HUES6 (cell line): ENCODE results near the gene USP13.
"Not testable (repeated sequence)": the region's sequence is repeated elsewhere in the genome, so short reads cannot be mapped to it uniquely, and the experiment has no call there.

Experiments used
- H3K27ac ChIP-seq: 2 replicates; pipeline ENCODE4 v1.7.0; 2013; ENCODE audit warnings: low read depth, mild to moderate bottlenecking, low read length, inconsistent platforms
- H3K27me3 ChIP-seq: 2 replicates; pipeline ENCODE4 v1.6.1; 2013; ENCODE audit warnings: low read length; ENCODE audit not compliant: control insufficient read depth, insufficient read depth
- H3K36me3 ChIP-seq: 2 replicates; pipeline ENCODE4 v1.6.1; 2013; ENCODE audit warnings: low read length; ENCODE audit not compliant: control insufficient read depth, insufficient read depth
- H3K4me1 ChIP-seq: 2 replicates; pipeline ENCODE4 v1.6.1; 2013; ENCODE audit warnings: low read length; ENCODE audit not compliant: control insufficient read depth, insufficient read depth
- H3K4me3 ChIP-seq: 2 replicates; pipeline ENCODE4 v1.5.1; 2013; ENCODE audit warnings: low read depth, low read length
- H3K9ac ChIP-seq: one replicate; pipeline ENCODE4 v1.6.1; 2013; ENCODE audit warnings: mild to moderate bottlenecking, low read length
- H3K9me3 ChIP-seq: 2 replicates; pipeline ENCODE4 v1.6.1; 2013; ENCODE audit warnings: low read depth, low read length; ENCODE audit not compliant: control insufficient read depth, insufficient read depth

Gene USP13

DNA sequence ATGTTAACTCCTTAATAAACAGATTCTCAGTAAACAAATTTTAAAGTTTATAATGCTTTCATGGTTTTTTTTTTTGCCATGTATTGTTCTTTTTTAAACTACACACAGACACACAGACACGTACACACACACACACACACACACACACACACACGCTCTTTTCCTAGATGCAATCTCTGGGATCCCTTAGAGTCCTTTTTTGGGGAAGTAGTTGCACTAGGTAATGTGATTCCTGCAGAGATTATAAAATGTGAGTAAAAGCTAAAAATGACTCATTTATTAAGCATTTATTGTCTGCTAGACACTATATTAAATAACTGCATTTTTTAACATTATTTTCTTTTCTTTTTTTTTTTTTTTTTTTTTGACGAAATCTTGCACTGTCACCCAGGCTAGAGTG, 28.4 kb upstream of the USP13 start:
- Histone ChIP-seq H3K27me3 (no peaks in the 10 kb centered on the region), H3K36me3 (peaks cover 44% of the 10 kb centered on the region), H3K4me3 (no peak overlapping the region), H3K9me3 (no peaks in the 10 kb centered on the region), H3K9ac (no peak overlapping the region), H3K27ac (no peak overlapping the region), H3K4me1 (no peaks in the 10 kb centered on the region)

DNA sequence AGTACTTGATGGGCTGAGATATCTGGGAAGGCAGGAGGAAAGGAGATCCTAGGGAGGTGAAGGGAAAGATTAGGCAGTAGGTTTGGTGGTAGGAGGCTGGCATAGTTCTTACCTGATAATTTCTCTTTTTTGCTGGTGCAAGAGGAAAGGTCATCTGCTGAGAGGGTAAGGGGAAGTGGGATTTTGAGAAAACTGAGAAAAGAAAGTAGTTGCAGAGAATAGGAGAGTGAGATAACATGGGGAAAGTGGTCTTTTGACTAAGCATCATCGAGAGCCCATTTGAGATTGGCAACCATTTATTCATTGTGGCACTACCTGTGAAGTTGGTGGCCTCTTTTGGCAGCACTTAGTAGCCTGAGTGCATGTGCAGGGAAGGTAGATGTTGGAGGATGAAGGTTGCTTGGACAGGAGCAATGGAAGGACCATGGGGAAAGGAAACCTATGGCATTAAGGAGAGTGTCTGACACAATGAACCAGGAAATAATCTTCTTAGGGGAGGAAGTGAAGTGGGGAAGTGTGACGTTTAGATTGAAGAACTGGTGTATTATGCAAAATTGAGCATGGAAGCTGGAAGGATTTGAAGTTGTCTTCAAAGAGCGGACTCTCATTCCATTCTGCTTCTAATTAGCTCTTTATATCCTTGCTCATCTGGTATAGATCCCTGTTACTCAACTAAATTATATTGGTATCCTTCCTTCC, 21.9 kb upstream of the USP13 start:
- peaks cover under 1% of the 10 kb centered on the region; the same call in 1 of the 2 replicates for H3K36me3 ChIP-seq
- H3K27ac ChIP-seq, result no peak overlapping the region
- no peaks in the 10 kb centered on the region for H3K9me3 ChIP-seq
- H3K9ac ChIP-seq, result no peak overlapping the region
- H3K4me3 ChIP-seq, result no peak overlapping the region
- no peaks in the 10 kb centered on the region for H3K4me1 ChIP-seq
- H3K27me3 ChIP-seq, result no peaks in the 10 kb centered on the region

DNA sequence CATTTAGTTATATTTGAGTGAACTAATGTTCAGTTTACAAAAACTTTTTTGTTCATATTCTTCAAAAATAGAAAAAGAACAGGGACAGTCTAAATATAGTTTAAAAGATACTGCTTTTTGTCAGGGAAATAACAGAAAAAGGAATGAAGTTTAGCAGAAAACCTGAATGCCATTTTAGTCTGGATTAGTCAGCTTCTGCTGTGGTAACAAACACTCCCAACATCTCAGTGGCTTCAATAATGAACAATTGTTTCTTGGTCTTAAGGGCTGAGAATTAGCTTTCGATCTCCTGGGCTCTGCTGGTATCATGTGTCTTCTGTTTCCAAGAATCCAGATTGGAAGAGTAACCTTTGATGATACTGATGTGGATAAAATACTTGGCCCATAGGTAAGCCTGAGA, 12.4 kb upstream of the USP13 start:
- H3K4me1 ChIP-seq, result peaks cover 6% of the 10 kb centered on the region; the same call in 1 of the 2 replicates
- no peak overlapping the region for H3K4me3 ChIP-seq
- H3K36me3 ChIP-seq, result no peaks in the 10 kb centered on the region
- H3K9me3 ChIP-seq, result no peaks in the 10 kb centered on the region
- H3K9ac ChIP-seq, result no peak overlapping the region
- H3K27me3 ChIP-seq, result no peaks in the 10 kb centered on the region
- H3K27ac ChIP-seq, result no peak overlapping the region

DNA sequence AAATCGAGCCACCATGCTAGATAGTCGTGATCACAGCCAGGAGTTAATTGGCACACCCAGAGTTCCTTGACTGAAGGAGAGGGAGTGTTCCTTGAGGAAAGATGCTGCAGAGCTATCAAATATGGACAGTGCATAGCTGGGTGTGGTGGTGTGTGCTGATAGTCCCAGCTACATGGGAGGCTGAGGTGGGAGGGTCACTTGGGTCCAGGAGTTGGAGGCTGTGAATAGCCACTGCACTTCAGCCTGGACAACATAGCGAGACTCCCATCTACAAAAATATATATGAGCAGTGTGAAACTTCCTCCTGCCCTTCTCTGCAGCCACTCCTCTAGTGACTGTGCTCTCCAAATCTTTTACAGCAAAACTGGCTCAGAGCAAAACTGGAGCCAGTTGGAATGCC, 10.0 kb upstream of the USP13 start:
- H3K9ac ChIP-seq, result no peak overlapping the region
- H3K27me3 ChIP-seq, result no peaks in the 10 kb centered on the region
- H3K36me3 ChIP-seq, result no peaks in the 10 kb centered on the region
- no peak overlapping the region for H3K27ac ChIP-seq
- H3K4me3 ChIP-seq, result no peak overlapping the region
- peaks cover 6% of the 10 kb centered on the region; the same call in 1 of the 2 replicates for H3K4me1 ChIP-seq
- no peaks in the 10 kb centered on the region for H3K9me3 ChIP-seq

DNA sequence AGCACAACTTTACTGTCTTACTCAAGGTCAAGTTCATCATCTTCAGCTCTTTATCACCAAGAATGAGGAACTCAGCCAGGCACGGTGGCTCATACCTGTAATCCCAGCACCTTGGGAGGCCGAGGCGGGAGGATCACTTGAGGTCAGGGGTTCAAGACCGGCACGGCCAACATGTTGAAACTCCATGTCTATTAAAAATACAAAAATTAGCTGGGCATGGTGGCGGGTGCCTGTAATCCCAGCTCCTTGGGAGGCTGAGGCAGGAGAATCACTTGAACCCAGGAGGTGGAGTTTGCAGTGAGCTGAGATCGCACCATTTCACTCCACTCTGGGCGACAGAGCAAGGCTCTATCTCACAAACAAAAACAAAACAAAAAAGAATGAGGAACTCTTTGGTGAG, 9.0 kb upstream of the USP13 start:
- not testable (repeated sequence) for H3K9me3 ChIP-seq, H3K4me3 ChIP-seq, H3K36me3 ChIP-seq, H3K4me1 ChIP-seq, H3K9ac ChIP-seq, H3K27ac ChIP-seq, H3K27me3 ChIP-seq

DNA sequence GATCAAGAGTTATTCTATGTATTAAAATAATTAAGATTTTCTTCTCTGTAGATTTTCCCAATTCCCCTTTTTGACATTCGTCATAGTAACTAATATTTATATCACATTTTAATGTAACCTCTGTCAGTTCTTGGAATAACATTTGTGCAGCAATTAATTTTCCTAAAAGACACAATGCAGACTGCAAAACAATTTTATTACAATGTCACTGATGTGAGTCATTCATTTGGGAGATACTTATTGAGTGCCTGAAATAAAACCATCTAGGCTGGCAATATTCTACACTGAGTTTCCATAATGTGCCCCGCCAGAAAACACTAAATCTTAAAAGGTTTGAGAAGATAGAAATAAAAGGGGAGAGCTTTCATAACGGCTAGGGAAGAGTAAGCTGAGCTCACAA, 6.7 kb upstream of the USP13 start:
- Histone ChIP-seq H3K9ac (no peak overlapping the region), H3K36me3 (no peaks in the 10 kb centered on the region), H3K4me3 (no peak overlapping the region), H3K27ac (no peak overlapping the region), H3K4me1 (peaks cover 6% of the 10 kb centered on the region; the same call in 1 of the 2 replicates), H3K27me3 (no peaks in the 10 kb centered on the region), H3K9me3 (no peaks in the 10 kb centered on the region)

DNA sequence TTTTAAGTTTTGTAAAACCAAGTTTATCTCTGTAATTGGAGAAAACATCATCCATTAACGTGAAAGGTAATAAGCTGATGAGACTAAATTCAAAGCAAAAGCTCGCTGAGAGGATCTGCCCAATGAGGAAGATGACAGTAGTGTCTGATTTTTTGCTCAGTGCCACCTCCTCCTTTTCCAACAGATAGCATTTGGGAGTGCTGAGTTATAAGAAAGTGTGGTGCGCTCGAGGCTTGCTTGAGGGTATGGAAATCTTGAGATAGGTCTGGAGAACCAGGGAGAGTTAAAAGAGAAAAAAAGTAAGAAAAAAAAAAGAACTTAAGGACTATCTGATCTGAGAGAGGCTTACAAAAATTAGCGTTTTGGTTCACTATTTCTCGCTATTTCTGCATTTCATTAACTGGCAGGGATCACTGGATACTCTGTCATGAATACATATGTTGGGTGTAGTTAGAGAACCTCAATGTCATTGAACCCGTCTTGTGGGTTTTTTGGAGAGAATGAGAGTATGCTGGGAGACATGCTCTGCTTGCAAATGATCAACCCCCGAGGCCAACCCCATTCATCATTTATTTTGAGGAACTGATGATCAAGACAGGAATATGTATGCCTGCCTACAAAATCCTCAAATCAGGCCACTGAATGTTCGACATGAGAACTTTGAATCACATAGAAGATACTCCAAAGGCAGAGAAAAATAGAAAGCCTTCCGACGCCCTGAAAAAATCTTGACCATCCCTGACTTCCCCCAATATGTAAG, 973 bp upstream of the USP13 start:
- Histone ChIP-seq H3K27me3 (no peaks in the 10 kb centered on the region), H3K4me1 (peaks cover 15% of the 10 kb centered on the region), H3K9ac (peak overlapping the region; percentile 66), H3K27ac (no peak overlapping the region; the same call in 1 of the 2 replicates), H3K9me3 (no peaks in the 10 kb centered on the region), H3K4me3 (peak overlapping the region; percentile 100), H3K36me3 (no peaks in the 10 kb centered on the region)

DNA sequence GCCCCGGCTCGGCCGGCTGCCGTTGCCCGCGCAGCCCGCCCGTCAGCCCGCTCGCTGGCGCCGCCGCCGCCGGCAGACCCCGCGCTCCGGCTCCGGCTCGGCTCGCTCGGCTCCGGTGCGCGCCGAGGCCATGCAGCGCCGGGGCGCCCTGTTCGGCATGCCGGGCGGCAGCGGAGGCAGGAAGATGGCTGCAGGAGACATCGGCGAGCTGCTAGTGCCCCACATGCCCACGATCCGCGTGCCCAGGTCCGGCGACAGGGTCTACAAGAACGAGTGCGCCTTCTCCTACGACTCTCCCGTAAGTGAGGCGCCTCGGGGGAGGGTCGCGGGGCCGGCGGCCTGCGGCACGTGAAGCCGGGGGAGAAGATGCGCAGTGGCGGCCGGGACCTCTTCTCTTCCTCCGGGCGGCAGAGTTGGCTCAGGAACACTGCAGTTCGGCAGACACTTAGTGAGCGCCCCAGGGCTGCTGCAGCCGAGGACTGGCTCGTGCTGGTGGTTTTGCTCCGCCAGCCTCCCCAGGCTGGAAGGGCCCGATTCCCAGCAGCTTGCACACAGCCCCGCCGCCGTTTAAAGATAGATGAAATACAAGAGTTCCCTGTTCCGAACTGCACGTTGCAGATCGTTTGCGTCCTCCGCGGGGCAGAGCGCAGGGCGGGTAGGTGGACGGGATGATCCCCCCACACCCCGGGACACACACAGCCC, 407 bp downstream of the USP13 start:
- Histone ChIP-seq H3K9me3 (no peaks in the 10 kb centered on the region), H3K36me3 (no peaks in the 10 kb centered on the region), H3K4me3 (peak overlapping the region; percentile 100), H3K4me1 (peaks cover 17% of the 10 kb centered on the region), H3K9ac (peak overlapping the region; percentile 99), H3K27ac (peak overlapping the region; percentile 93; the same call in 1 of the 2 replicates), H3K27me3 (no peaks in the 10 kb centered on the region)

DNA sequence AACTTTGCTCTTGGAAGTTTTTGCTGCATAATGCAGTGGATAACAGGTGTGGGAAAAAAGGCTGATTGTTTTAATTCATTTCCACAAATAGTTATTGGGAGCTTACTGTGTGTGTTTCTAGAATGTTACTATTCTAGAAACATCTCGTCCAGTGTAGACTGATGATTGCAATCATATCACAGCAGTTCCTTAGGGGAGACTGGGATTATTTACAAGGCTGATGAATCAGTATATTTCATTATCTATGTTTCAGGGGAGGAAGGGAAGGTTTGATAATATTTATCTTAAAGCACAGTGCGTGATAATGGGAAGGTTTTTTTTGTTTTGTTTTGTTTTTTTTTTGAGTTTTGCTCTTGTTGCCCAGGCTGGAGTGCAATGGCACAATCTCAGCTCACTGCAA, 2.4 kb downstream of the USP13 start:
- H3K27ac ChIP-seq, result no peak overlapping the region
- H3K4me1 ChIP-seq, result peaks cover 23% of the 10 kb centered on the region
- H3K9ac ChIP-seq, result no peak overlapping the region
- H3K36me3 ChIP-seq, result no peaks in the 10 kb centered on the region
- H3K27me3 ChIP-seq, result no peaks in the 10 kb centered on the region
- H3K9me3 ChIP-seq, result no peaks in the 10 kb centered on the region
- no peak overlapping the region; the same call in 1 of the 2 replicates for H3K4me3 ChIP-seq

DNA sequence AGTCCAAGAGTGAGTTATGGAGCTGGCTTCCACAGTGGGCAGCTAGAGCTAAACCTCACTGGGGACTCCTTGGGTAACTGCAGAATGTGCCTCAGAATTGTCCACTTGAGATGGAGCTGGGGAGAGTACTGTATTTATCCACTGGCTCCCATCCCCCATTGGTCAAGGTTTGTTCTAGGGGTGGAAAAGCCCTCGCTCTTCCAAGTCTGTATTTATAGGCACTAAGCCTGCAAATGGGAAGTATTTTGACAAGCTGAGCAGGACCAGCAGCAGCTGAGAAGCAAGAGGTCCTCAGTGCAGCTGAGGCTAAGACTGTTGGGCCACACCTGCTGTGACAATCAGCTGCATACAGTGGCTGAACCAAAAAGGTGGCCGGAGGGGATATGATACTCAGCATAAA, 5.8 kb downstream of the USP13 start:
- H3K4me1 ChIP-seq, result peaks cover 24% of the 10 kb centered on the region
- H3K27ac ChIP-seq, result no peak overlapping the region
- no peaks in the 10 kb centered on the region for H3K36me3 ChIP-seq
- H3K9ac ChIP-seq, result no peak overlapping the region
- no peaks in the 10 kb centered on the region for H3K27me3 ChIP-seq
- no peak overlapping the region for H3K4me3 ChIP-seq
- no peaks in the 10 kb centered on the region for H3K9me3 ChIP-seq

DNA sequence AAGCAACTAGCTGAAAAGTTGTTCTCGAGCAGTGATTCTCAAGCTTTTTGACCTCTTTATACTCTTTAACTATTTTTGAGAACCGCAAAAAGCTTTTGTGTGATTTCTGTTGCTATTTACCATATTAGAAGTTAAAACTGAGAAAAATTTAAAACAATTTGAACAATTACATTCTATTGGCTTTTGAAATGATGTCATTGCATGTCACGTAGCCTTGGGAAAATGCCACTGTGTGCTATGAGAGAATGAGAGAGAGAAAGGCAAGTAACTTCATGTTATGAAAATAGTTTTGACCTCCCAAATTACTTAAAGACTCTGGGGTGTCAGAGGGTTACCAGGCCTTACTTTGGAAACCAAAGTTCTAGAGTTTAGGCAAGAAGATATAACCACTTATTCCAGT, 8.0 kb downstream of the USP13 start:
- H3K9ac ChIP-seq, result no peak overlapping the region
- H3K4me3 ChIP-seq, result no peak overlapping the region

More for the DNA sequence above, 8.0 kb downstream of the USP13 start:
- Histone ChIP-seq H3K4me1 (peaks cover 16% of the 10 kb centered on the region), H3K27me3 (no peaks in the 10 kb centered on the region), H3K27ac (no peak overlapping the region), H3K9me3 (no peaks in the 10 kb centered on the region), H3K36me3 (no peaks in the 10 kb centered on the region)
